Measurements from ENCODE around the gene PJA2.
"Not testable (repeated sequence)": the region's sequence is repeated elsewhere in the genome, so short reads cannot be mapped to it uniquely, and the experiment has no call there.

PJA2 gene

GRCh38 chr5:109409844-109410388, at the start of gene PJA2:
PJA2 (minus strand) TSS chr5:109409974; CDS start chr5:109383433, 26,541 bp downstream.
- peak; percentile 98 to 99 for DNase-seq

GRCh38 chr5:109455598-109456096, 45.9 kb upstream of the PJA2 start:
- DNase-seq = no peak

DNA sequence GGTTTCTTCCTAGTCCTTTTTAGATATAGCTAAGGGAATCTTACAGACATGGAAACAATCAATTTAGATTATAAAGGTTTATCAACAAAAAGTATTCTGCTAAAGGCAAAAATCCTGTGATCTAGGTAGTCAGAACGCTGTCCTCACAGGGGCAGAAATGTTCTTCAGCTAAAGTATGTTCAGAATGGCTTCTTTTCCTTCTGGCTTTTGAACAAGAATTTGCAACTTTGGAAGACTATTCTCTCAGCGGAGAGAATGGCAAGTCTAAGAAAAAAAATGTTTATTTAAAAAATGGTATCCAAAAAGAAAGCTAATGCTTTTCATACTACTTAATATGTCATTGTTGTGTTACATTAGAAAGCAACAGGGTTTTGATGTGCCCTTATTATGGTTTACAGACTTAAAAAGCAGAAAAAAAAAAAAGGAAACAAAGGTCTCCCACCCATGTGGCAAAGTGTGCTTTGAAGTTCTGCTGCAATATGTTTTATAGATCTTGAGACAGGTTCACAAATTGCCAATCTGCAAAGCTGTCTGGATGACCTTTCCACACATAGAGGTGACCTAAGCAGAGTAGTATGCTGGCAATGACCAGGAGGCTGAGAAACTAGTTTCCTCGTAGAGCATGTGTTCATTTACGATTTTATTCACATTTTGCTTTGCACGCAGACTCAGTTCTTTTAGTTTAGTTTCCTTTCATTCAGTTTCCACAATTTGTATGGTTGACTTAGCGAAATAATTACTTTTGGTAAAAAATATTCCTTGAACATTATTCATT, 45.1 kb upstream of the PJA2 start:
- no peak for DNase-seq

GRCh38 chr5:109453251-109453650, 43.5 kb upstream of the PJA2 start:
- DNase-seq = no peak

- no peak for DNase-seq
Measured at GRCh38 chr5:109452661-109453060, 42.9 kb upstream of the PJA2 start.

DNA sequence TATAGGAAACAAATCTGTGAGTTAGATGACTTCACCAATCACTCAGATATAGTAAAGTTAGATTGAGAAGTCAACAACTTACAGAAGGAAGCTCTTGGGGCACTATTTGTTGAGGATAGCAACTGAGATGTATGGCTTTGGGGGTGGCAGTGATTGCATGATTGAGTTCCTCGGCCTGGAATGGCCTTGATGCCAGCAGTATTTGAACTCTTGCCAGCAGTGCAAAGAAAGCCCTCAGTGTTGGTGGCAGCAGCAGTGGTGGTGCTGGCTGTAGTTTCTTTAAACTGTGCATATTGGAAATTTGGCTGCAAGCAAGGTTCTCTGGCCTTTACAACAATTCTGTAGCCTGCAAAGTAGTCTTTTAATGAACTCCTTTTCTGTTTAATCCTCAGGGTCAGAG, 41.4 kb upstream of the PJA2 start:
- no peak for DNase-seq

- no peak for DNase-seq
Measured at GRCh38 chr5:109450129-109450877, 40.5 kb upstream of the PJA2 start.

- DNase-seq = no peak
Measured at GRCh38 chr5:109448838-109449237, 39.1 kb upstream of the PJA2 start.

DNA sequence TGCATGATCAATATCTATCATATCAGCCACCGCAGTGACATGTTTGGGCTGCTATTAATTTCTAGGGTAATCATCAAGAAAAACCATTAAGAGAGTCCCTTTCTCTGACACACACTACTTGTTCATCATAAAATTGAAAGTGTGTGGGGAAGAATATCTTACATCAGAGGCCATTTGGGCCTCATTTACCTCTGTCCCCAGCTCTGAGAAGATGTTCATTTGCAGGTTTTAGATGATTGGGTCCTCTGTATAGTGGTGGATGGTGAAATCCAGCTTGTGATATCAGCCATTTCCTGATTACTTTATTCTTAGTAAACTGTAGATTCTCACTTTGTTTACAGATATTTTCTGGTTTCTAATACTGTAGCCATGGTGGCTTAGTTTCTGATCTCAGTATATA, 29.8 kb upstream of the PJA2 start:
- DNase-seq = no peak

DNA sequence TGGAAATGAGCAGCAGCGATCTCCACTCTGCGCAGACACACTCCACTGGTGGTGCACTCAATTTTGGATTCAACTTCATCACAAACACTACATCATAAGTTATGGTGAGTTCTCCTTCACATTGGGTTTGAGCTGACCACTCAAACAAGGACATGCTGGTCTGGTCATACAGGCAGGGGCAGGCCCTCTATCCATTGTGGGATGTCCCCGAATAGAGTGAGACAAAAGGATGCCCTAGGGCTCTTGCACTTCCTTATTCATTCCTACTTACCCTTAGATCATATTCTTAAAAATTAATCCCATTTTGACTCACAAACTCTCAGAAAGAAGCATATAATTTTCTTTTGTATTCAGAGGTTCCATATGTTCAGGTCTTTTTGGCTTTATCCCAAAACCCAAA, 16.3 kb upstream of the PJA2 start:
- DNase-seq = no peak

GRCh38 chr5:109425521-109425920, 15.7 kb upstream of the PJA2 start:
- not testable (repeated sequence) for DNase-seq

GRCh38 chr5:109421956-109422355, 12.2 kb upstream of the PJA2 start:
- no peak for DNase-seq

- no peak for DNase-seq
Measured at GRCh38 chr5:109418712-109419352, 9.1 kb upstream of the PJA2 start.

- DNase-seq = no peak
Measured at GRCh38 chr5:109416882-109417281, 7.1 kb upstream of the PJA2 start.

- DNase-seq = not testable (repeated sequence)
Measured at GRCh38 chr5:109413921-109414461, 4.2 kb upstream of the PJA2 start.

DNA sequence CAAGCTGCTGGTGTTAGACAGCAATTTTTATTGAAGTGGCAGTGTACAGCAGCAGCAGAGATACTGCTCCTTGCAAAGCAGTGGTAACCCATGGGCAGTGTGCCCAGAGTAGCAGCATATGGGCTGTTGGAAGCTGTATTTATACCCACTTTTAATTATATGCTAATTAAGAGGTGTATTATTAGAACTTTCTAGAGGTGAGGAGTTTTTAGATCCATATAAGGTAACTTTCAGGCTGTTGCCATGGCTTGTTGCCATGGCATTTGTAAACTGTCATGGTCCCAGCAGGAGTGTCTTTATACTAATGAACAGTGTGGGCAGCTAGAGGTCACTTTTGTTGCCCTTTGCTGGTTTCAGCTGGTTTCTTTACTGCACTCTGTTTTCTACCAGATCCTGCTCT, 3.7 kb upstream of the PJA2 start:
- DNase-seq = peak; percentile 2 to 45

DNA sequence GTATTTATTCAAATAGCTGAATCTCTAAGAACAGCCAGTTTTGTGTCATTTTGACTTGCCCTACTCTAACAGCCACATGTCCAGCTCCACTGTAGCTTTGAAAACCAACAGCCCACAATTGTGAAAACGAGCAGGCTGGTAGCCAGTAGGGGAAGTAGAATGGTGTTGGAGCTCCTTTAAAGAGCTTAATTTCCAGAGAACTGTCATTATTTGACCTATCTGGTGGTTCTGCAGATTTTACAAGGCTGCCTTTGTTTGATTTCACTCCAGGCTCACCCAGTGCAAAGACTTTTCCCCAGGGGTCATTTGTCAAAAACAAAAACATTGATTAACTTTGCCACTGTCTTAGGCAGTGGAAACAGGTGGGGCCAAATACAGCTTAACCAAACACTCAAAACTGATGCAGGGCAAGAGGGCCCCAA, 3.2 kb upstream of the PJA2 start:
- no peak for DNase-seq

DNA sequence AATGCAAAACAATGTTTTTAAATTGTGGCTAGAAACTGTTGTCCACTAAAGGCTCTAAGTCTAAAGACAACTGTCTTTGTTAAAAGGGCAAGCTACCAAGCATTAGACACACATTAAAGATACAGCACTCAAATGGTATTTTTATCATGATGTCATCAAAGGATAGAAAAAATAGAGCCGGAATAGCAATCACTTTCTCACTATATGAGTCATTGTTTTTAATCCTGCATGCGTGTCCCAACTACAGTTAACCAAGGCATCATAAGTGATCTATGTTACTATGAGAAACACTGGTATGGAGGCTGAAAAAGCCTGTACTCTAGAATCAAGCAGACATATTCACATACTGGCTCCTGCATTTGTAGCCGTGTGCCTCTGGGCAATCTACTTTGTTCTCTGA, 1.9 kb upstream of the PJA2 start:
- no peak for DNase-seq

- no peak for DNase-seq
Measured at GRCh38 chr5:109411149-109411514, 1.4 kb upstream of the PJA2 start.

DNA sequence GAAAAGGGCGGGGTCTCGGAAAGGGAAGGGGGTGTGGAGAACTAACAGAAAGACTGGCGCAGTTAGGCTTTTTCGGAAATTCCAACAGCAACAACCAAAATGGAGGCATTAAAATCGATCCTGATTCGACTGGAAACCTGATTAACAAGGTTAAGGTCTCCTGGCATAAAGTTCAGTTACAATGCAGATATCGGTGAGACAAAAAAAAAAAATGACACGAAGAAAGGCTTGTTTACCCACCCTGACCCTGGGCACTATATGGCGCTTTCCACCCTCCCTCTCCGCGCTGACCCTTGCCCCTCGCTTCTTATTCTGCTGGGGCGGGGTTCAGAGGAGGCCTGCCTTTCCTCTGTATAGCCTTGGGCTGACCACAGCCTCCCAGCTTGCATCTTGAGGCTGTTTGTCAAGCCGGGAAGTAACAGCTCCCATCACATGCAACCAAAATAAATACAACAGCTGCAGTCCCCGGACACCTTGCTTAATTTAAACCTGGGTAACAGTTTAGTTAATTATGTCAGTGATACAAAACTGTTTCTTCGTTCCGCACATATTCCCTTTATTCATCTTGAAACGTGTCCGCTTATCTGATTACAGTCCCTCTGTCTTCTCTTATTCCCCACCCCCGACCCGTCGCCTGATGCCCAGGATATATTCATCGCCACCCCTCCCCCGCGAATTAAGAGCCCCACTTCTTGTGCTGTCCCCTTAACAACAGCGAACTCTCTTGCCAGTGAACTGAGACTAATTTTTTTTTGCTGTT, 795 bp upstream of the PJA2 start:
- DNase-seq = peak; percentile 36 to 66

- peak; percentile 58 to 71 for DNase-seq
Measured at GRCh38 chr5:109408991-109409843, 557 bp downstream of the PJA2 start.
